ENCODE measurements around the gene INPP5A.

INPP5A gene

DNA sequence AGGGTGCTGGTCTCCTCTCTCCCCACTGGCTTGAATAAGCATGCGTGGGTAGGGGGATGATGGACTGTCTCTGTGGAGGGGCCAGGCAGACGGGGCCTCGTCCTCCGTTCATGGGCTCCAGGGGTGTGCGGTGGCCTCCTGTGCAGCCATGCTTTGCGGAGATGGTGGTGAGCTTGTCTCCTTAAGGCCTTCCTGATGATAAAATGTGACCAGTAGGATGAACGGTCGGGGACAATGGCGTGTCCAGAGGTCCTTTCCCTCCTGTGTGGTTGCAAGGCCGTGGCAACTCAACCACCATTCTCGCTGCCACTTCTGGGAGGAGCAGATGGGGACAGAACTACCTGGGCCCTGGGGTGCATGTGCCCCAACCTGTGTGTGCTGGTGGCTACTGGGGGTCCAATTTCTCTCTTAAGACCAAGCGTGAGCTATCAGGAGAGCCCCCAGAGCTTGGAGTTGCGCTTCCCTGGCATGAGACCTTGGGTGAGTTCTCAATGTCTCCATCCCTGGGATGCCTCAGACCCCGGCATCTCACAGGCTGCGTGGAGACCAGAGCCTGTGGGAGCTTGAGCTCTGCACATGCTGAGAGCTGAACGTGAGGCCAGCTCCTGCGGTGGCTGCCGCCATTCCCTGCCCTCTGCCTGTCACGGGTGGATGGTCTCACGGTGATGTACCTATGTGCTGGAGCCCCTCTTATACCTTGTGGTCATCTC lies 112.2 kb downstream of the INPP5A start:
- ChIA-PET POLR2A (no interaction called here), CTCF (interaction anchor here (1.0 to 1.7 kb wide), 2 partner anchors 190 to 193 kb away, joined by 3 to 4 read pairs; no protein-coding TSS in a partner anchor)
- no peak overlapping the region for H3K4me3 ChIP-seq (ENCODE audit: low read depth, low read length)
- no peak for DNase-seq (ENCODE audit: low read depth, low spot score)
- TF ChIP-seq, protein P1, sequence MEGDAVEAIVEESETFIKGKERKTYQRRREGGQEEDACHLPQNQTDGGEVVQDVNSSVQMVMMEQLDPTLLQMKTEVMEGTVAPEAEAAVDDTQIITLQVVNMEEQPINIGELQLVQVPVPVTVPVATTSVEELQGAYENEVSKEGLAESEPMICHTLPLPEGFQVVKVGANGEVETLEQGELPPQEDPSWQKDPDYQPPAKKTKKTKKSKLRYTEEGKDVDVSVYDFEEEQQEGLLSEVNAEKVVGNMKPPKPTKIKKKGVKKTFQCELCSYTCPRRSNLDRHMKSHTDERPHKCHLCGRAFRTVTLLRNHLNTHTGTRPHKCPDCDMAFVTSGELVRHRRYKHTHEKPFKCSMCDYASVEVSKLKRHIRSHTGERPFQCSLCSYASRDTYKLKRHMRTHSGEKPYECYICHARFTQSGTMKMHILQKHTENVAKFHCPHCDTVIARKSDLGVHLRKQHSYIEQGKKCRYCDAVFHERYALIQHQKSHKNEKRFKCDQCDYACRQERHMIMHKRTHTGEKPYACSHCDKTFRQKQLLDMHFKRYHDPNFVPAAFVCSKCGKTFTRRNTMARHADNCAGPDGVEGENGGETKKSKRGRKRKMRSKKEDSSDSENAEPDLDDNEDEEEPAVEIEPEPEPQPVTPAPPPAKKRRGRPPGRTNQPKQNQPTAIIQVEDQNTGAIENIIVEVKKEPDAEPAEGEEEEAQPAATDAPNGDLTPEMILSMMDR (IDR thresholded peaks at IDR 0.05; ENCODE audit: insufficient read depth, low read length, missing control alignments) = no peak

DNA sequence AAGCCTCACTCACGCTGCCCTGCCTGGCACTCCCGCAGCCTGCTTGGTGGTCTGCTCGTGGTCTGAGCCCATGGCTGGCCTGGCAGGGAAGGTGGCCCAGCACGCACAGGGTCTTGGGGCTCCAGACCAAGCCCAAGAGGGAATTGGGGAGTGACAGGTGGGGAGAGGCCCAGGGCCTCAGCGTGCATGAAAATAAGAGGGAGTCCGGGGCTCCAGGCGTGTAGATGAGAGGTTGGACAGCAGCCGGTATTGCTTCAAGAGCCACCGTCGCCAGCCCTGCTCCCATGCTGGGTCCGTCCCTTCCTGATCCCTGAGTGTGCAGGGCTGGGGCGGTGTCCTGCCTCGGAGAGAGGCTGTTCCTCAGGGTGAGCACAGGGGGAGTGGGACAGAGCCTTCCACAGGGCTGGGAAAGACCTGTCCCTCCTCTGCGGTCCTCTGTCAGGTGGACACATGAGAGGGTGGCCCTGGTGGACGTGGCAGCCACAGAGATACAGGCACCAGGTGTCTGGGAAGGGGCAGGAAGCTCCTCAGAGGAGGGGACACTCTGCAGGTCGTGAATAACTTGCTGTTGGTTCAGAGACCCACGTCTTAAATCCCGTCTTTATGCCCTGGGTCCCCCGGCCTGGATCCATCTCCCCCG lies 113.1 kb downstream of the INPP5A start:
- CTCF ChIA-PET = interaction anchor here (1.0 to 1.7 kb wide), 3 partner anchors 12 to 191 kb away, joined by 3 to 5 read pairs (median 3); no protein-coding TSS in a partner anchor
- H3K4me3 ChIP-seq (ENCODE audit: low read depth, low read length) = no peak overlapping the region
- POLR2A ChIA-PET = no interaction called here
- DNase-seq (ENCODE audit: low read depth, low spot score) = no peak
- TF ChIP-seq, protein P1 (IDR thresholded peaks at IDR 0.05; ENCODE audit: insufficient read depth, low read length, missing control alignments) = no peak

DNA sequence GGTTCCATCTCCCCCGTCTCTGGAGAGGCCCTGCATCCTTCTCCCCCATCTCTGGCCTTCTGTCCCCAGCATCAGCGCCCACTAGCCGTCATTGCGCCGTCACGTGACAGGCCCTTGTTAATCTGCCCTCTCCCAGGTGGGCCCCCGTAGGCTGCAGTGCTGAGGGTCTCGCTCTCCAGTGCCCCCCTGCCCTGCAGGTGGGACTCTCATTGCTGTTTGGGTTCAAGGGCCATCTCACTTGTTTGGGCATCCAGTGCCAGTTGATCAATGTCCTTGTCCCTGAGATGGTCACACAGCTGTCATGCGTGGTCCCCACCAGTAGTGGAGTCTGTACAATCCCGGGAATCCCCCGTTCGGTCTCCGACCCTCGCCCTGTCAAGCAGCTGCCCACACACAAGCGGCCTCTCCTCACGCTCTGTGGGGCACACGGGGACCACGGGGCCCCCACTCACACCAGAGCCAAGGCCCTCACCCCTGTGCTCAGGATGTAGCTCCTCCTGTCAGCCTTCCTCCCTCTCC lies 114.0 kb downstream of the INPP5A start:
- POLR2A ChIA-PET = interaction anchor here (0.5 kb wide), 1 partner anchor 112 kb away, joined by 3 read pairs; no protein-coding TSS in a partner anchor
- CTCF ChIA-PET = interaction anchor here (1.2 to 5.0 kb wide), 5 partner anchors 8 to 192 kb away, joined by 3 to 31 read pairs (median 5); no protein-coding TSS in a partner anchor

DNA sequence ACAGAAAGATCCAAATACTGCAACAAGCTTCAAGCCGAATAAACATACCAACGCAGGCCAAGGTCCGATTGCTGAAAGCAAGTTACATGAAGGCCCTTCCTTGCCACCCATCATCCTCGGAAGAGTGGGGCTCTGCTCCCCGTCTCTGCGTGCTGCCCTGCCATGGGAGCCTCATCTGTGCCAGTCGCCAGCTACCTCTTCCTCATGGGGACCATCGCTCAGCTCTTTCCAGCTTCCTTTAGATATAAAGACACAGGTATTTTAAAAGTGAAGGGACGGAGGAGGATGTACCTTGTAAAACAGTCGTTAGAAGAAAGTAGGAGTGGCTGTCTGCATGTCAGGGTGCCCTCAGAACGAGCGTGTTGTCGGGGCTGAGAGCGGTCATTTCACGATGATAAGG lies 114.9 kb downstream of the INPP5A start:
- ChIA-PET CTCF (interaction anchor here (1.3 to 5.0 kb wide), 6 partner anchors 8 to 276 kb away, joined by 4 to 31 read pairs (median 5); no protein-coding TSS in a partner anchor), POLR2A (no interaction called here)

More for the DNA sequence above, 114.0 kb downstream of the INPP5A start:
- TF ChIP-seq, protein P1 (IDR thresholded peaks at IDR 0.05; ENCODE audit: insufficient read depth, low read length, missing control alignments) = no peak
- DNase-seq (ENCODE audit: low read depth, low spot score) = no peak
- no peak overlapping the region for H3K4me3 ChIP-seq (ENCODE audit: low read depth, low read length)

DNA sequence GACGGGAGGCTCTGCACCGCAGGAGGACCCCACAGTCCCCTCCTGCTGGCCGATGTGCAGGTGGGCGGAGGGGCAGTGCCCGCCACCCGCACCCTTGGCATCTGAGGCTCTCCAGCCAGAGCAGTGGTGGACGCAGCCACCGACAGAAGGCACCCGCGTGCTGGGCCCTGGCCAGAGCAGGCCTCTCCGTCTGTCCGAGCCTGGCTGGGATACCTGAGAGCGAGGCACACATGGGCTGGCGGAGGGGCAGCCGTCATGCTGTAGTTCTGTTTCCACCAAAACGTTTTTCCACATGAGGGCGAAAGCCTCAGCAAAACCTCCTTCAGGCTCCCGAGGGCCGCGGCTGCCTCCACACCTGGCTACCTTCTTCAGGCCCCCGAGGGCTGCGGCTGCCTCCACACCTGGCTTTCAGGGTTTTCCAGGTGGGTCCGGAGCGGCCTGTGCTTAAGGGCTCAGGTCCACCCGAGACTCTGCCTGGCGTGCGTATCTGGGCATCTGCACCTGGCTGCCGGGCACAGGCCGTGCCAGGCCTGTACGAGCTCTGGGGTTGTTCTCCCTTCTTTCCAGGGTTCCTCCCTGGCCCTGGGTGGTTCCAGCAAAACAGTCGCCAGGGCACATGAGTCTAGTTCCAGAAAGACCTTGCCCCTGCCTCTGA lies 115.5 kb downstream of the INPP5A start:
- TF ChIP-seq, protein P1 (IDR thresholded peaks at IDR 0.05; ENCODE audit: insufficient read depth, low read length, missing control alignments) = no peak
- DNase-seq (ENCODE audit: low read depth, low spot score) = no peak
- no peak overlapping the region for H3K4me3 ChIP-seq (ENCODE audit: low read depth, low read length)
- ChIA-PET POLR2A (no interaction called here), CTCF (interaction anchor here (1.1 to 5.0 kb wide), 10 partner anchors 8 to 676 kb away, joined by 3 to 32 read pairs (median 5); no protein-coding TSS in a partner anchor)

More for the DNA sequence above, 114.9 kb downstream of the INPP5A start:
- DNase-seq (ENCODE audit: low read depth, low spot score) = no peak
- no peak overlapping the region for H3K4me3 ChIP-seq (ENCODE audit: low read depth, low read length)
- TF ChIP-seq, protein P1 (IDR thresholded peaks at IDR 0.05; ENCODE audit: insufficient read depth, low read length, missing control alignments) = no peak
